K562 (cell line): ENCODE measurements around the gene PCDH9. TPM values are rescaled to one million over a fixed set of nuclear protein-coding genes. Genes with fewer than 3 reads are reported as not detected.

Source experiments
- AFF1 ChIP-seq, 2 experiments: fragments of 450-650 bp; IDR thresholded peaks; 2 replicates each; pipeline ENCODE4 v1.6.1; 2018; ENCODE audit warnings: mild to moderate bottlenecking in 2 of 2, low read depth in 1 of 2; ENCODE audit not compliant: partially characterized antibody in 2 of 2
- ASH1L ChIP-seq: fragments of 450-650 bp; IDR thresholded peaks from 2 replicates; pipeline ENCODE4 v1.6.1; 2018; ENCODE audit warnings: borderline replicate concordance, mild to moderate bottlenecking, low read depth; ENCODE audit not compliant: partially characterized antibody
- CBX3 ChIP-seq, 2 experiments: IDR thresholded peaks; 1 replicate in 1 of 2; 2 replicates in 1 of 2; pipeline ENCODE4 v1.6.1; 2012; ENCODE audit warnings: inconsistent platforms in 2 of 2, low read length in 2 of 2, borderline replicate concordance in 1 of 2, control low read depth in 1 of 2
- DLX4 ChIP-seq: fragments of 250-450 bp; sonication (Bioruptor Pico); IDR thresholded peaks from 2 replicates; pipeline ENCODE4 v1.6.1; 2021; ENCODE audit warnings: mild to moderate bottlenecking
- E2F1 ChIP-seq: sonication (generic); formaldehyde crosslinking; IDR thresholded peaks from 2 replicates; pipeline ENCODE4 v1.8.1; 2023; ENCODE audit warnings: mild to moderate bottlenecking, missing genetic modification reagents, moderate library complexity
- ETV5 ChIP-seq: sonication (generic); formaldehyde crosslinking; IDR thresholded peaks from 2 replicates; pipeline ENCODE4 v1.4.0; 2020; ENCODE audit warnings: low read depth, mild to moderate bottlenecking, missing genetic modification reagents
- FOXJ3 ChIP-seq: sonication (generic); formaldehyde crosslinking; IDR thresholded peaks from 2 replicates; pipeline ENCODE4 v1.4.0; 2020; ENCODE audit warnings: mild to moderate bottlenecking, missing genetic modification reagents
- HDAC6 ChIP-seq: IDR thresholded peaks from 2 replicates; pipeline ENCODE4 v1.6.1; 2012; ENCODE audit warnings: low read depth, mild to moderate bottlenecking, control low read depth, inconsistent platforms, low read length, moderate library complexity
- HMGN3 ChIP-seq: IDR thresholded peaks from 2 replicates; pipeline ENCODE4 v1.6.1; 2011; ENCODE audit warnings: borderline replicate concordance, low read depth, mild to moderate bottlenecking, mixed read lengths, low read length; ENCODE audit not compliant: insufficient read length; ENCODE audit errors: extremely low read depth
- RAD51 ChIP-seq: fragments of 450-650 bp; IDR thresholded peaks from 2 replicates; pipeline ENCODE4 v1.7.1; 2016; ENCODE audit warnings: low read depth, mild to moderate bottlenecking, borderline replicate concordance
- SAFB2 ChIP-seq: fragments of 200-400 bp; formaldehyde crosslinking; IDR thresholded peaks from 2 replicates; pipeline ENCODE4 v1.6.1; 2018; ENCODE audit warnings: borderline replicate concordance, low read length, low read depth, moderate library complexity; ENCODE audit not compliant: severe bottlenecking
- SMARCE1 ChIP-seq: fragments of 450-650 bp; IDR thresholded peaks from 2 replicates; pipeline ENCODE4 v1.7.1; 2016; ENCODE audit warnings: mild to moderate bottlenecking
- ZBED1 ChIP-seq: IDR thresholded peaks from 2 replicates; pipeline ENCODE4 v1.6.1; 2014
- ZNF217 ChIP-seq: sonication (generic); formaldehyde crosslinking; IDR thresholded peaks from 2 replicates; pipeline ENCODE4 v1.8.0; 2022; ENCODE audit warnings: mild to moderate bottlenecking, missing genetic modification reagents
- ZNF354B ChIP-seq: fragments of 250-450 bp; sonication (Bioruptor Pico); IDR thresholded peaks from 2 replicates; pipeline ENCODE4 v1.4.0; 2020
- ZNF444 ChIP-seq: fragments of 250-450 bp; sonication (Bioruptor Pico); IDR thresholded peaks from 2 replicates; pipeline ENCODE4 v1.4.0; 2020; ENCODE audit warnings: mild to moderate bottlenecking, moderate library complexity
- polyA plus RNA-seq, 8 experiments: library from polyadenylated mRNA; depleted of rRNA in 4 of 8; stranded (reverse) in 5 of 8; unstranded in 3 of 8; fragments of >200 nt; fragmentation: Nextera tagmentation in 2 of 8; fragmentation: Illumina TruSeq in 1 of 8; extraction: Ambion mirVana in 2 of 8; extraction: Trizol in 1 of 8; gene quantifications; 2 replicates each; pipeline versions ENCODE4 v1.2.1 to v1.2.3, GENCODE V29; 2011 to 2014; ENCODE audit warnings: inconsistent platforms in 1 of 8, missing spikeins in 1 of 8
- total RNA-seq, 7 experiments: library from RNA; depleted of rRNA in 6 of 7; stranded (reverse); fragments of >200 nt in 6 of 7; fragmentation: Illumina TruSeq in 2 of 7; extraction: Trizol in 2 of 7; gene quantifications; 2 replicates each; pipeline versions ENCODE4 v1.2.1 to v1.2.3, GENCODE V29; 2011 to 2021; ENCODE audit warnings: low replicate concordance in 1 of 7
- TF ChIP-seq, protein P1 (sequence below): fragments of 250-450 bp; sonication (Bioruptor Pico); IDR thresholded peaks from 2 replicates; pipeline ENCODE4 v1.4.0; 2020; ENCODE audit warnings: mild to moderate bottlenecking
- TF ChIP-seq, protein P2 (sequence below): fragments of 250-450 bp; sonication (Bioruptor Pico); IDR thresholded peaks from 2 replicates; pipeline ENCODE4 v1.5.0; 2021
- TF ChIP-seq, protein P3 (sequence below): sonication (generic); formaldehyde crosslinking; IDR thresholded peaks from 2 replicates; pipeline ENCODE4 v1.9.0; 2022; ENCODE audit warnings: mild to moderate bottlenecking, missing genetic modification reagents

The PCDH9 gene
- total and polyA plus RNA-seq, 9 of the 15 experiments (the other 6 are each of a cell fraction or from before 2014, with no cell fraction given) = 1.1 to 6.7 (median 4.9) TPM

DNA sequence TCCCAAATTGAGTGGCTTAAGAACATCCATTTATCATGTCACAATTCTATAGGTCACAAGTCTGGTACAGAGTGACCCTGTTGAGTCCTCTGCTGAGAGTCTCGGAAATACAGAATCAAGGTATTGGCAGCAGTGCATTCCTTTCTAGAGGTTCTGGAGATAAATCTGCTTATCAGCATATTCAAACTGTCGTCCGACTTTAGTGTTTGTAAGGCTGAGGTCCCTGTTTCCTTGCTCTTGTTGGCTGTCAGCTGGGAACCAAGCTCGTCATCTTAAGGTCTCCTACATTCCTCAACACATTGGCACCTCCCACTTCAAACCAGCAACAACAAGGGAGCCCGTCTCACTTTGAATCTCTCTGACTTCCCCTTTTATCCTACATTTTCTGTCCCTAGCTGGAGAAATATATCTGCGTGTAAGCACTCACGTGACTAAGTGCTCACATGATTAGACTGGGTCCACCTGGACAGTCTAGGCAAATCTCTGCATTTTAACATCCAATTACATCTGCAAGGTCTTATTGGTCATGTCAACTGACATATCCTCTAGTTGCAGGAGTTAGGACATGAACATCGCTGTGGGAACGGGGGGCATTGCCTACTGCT lies 886.8 kb downstream of the PCDH9 start (continued):
- TF ChIP-seq, protein P1, sequence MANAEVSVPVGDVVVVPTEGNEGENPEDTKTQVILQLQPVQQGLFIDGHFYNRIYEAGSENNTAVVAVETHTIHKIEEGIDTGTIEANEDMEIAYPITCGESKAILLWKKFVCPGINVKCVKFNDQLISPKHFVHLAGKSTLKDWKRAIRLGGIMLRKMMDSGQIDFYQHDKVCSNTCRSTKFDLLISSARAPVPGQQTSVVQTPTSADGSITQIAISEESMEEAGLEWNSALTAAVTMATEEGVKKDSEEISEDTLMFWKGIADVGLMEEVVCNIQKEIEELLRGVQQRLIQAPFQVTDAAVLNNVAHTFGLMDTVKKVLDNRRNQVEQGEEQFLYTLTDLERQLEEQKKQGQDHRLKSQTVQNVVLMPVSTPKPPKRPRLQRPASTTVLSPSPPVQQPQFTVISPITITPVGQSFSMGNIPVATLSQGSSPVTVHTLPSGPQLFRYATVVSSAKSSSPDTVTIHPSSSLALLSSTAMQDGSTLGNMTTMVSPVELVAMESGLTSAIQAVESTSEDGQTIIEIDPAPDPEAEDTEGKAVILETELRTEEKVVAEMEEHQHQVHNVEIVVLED = no peak
- peak; percentile 67; the same call in 1 of the 2 replicates for TF ChIP-seq RAD51
- TF ChIP-seq ASH1L = no peak
- no peak for TF ChIP-seq SMARCE1
- no peak for TF ChIP-seq HMGN3
- TF ChIP-seq, protein P2, sequence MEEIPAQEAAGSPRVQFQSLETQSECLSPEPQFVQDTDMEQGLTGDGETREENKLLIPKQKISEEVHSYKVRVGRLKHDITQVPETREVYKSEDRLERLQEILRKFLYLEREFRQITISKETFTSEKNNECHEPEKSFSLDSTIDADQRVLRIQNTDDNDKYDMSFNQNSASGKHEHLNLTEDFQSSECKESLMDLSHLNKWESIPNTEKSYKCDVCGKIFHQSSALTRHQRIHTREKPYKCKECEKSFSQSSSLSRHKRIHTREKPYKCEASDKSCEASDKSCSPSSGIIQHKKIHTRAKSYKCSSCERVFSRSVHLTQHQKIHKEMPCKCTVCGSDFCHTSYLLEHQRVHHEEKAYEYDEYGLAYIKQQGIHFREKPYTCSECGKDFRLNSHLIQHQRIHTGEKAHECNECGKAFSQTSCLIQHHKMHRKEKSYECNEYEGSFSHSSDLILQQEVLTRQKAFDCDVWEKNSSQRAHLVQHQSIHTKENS = no peak
- no peak for TF ChIP-seq DLX4
- no peak for TF ChIP-seq ZNF217 (CRISPR knock-in tag)
- TF ChIP-seq CBX3 (IDR thresholded peaks at IDR 0.05; ENCODE audit: borderline replicate concordance in 1 of 2, low read length in 2 of 2) = no peak
- TF ChIP-seq FOXJ3 = no peak
- TF ChIP-seq, protein P3, sequence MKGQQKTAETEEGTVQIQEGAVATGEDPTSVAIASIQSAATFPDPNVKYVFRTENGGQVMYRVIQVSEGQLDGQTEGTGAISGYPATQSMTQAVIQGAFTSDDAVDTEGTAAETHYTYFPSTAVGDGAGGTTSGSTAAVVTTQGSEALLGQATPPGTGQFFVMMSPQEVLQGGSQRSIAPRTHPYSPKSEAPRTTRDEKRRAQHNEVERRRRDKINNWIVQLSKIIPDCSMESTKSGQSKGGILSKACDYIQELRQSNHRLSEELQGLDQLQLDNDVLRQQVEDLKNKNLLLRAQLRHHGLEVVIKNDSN (CRISPR knock-in tag) = peak; percentile 69
- no peak for TF ChIP-seq E2F1
- TF ChIP-seq HDAC6 = no peak
- TF ChIP-seq AFF1 (IDR thresholded peaks at IDR 0.05; ENCODE audit: low read depth in 1 of 2, partially characterized antibody in 2 of 2) = no peak
- no peak for TF ChIP-seq ZNF444
- no peak for TF ChIP-seq ZBED1
- no peak for TF ChIP-seq ETV5 (CRISPR knock-in tag)
- no peak for TF ChIP-seq ZNF354B
- no peak for TF ChIP-seq SAFB2
